ENCODE measurements around the gene NOL12.
"Not testable (repeated sequence)": the region's sequence is repeated elsewhere in the genome, so short reads cannot be mapped to it uniquely, and the experiment has no call there.

The NOL12 gene

DNA sequence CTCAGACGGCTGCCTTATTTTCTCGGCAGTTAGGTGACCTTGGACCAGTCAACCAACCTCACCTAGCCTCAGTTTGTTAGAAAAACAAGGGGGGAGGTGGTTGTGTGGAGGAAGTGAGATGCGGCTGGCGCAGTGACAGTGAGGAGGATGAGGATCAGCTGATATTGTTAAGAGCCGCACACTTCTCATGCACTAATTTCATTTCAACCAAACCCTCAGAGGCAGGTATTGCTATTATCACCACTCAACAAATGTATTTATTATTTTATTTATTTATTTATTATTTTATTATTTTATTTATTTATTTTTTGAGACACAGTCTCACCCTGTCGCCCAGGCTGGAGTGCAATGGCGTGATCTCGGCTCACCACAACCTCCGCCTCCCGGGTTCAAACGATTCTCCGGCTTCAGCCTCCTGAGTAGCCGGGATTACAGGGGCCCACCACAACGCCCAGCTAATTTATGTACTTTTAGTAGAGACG is 8.6 kb upstream of the NOL12 start:
- no peak for DNase-seq

DNA sequence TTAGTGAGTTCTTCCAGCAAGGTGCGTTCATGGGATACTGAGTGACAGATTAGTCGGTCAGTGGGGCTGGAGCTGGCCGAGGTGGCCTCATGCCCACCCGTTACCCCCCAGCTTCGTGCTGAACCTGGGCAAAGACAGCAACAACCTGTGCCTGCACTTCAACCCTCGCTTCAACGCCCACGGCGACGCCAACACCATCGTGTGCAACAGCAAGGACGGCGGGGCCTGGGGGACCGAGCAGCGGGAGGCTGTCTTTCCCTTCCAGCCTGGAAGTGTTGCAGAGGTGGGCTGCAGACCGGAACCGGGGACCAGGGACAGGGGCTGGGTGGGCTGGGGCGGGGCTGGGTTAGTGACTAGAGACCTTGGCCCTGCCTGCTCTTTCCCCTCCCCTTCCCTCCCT is 7.8 kb upstream of the NOL12 start:
- DNase-seq, result no peak

DNA sequence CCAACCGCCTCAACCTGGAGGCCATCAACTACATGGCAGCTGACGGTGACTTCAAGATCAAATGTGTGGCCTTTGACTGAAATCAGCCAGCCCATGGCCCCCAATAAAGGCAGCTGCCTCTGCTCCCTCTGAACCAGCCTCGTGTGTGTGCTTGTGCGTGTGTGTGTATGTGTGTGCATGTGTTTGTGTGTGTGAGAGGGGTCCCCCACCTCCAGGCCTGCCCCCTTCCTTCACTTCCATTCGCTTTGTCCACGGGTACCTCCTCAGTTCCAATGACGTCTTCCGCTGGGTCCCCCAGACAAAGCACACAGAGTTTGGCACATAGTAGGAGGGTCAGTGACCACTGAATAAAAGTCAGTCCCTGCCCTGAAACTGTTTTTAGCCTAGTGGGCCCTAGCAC is 6.5 kb upstream of the NOL12 start:
- DNase-seq, result no peak

DNA sequence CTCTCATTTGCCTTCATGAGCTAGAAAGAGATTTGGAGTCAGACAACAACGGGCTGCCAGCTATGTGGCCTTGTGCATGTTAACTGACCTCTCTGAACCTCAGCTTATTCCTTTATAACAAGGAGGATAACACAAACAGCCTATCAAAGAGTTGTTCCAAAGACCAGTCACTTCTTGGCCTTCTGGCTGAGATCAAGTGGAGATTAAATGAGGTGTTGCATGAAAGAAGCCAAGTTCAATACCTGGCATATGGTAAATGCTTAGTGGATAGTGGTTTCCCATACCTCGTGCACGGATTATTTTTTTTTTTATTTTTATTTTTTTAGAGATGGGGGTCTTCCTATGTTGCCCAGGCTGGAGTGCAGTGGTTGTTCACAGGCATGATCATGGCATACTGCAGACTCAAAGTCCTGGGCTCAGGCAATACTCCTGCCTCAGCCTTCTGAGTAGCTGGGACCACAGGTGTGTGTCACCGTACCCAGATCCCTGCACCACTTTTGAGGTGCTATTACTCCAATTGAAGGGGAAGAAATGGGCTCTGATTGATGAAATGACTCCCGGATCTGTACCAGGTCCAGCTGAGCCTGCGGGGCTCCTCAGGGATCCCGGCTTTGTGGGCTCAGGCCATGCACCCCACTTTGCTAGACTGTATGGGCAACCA is 5.8 kb upstream of the NOL12 start:
- no peak for DNase-seq

DNA sequence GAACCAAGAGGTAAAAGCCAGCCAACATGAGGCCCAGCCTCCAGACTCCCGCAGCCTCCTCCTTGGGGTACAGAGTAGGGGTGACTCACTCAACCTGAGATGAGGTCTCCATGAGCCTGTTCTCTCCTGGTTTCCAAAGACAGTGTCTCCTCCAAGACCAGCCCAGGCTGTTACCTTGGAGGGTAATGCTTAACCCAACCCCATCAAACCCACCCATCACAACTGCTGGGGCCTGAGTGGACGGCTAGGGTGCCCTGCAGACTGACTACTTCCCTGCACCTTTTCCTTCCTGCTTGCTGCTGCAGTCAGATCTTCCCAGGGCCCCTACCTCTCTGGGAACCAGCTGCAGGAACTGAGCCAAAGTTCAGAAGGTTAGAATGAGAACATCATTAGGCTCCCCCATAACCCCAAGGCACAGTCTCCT is 5.1 kb upstream of the NOL12 start:
- DNase-seq, result no peak

DNA sequence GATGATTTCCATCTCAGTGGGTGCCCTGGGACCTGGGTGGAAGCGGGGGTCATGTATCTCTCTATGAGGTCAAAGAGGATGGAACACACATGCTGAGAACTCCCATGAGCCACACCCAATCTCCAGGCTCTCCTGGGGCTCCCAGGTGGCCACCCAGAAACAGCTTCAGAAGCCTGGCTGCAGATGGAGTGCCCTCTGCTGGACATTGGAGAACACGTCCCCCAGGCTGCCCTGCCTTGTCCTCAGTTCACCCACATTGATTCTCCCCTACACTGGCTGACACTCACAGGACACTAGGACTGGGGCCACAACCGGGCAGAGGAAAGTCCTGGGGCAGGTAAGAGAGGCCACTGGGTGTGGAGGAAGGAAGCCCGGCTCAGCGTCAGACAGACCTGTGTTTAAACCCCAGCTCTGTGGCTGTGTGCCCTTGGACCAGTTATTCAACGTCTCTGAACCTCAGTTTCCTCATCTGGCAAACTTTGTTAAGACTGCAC is 4.5 kb upstream of the NOL12 start:
- no peak for DNase-seq

DNA sequence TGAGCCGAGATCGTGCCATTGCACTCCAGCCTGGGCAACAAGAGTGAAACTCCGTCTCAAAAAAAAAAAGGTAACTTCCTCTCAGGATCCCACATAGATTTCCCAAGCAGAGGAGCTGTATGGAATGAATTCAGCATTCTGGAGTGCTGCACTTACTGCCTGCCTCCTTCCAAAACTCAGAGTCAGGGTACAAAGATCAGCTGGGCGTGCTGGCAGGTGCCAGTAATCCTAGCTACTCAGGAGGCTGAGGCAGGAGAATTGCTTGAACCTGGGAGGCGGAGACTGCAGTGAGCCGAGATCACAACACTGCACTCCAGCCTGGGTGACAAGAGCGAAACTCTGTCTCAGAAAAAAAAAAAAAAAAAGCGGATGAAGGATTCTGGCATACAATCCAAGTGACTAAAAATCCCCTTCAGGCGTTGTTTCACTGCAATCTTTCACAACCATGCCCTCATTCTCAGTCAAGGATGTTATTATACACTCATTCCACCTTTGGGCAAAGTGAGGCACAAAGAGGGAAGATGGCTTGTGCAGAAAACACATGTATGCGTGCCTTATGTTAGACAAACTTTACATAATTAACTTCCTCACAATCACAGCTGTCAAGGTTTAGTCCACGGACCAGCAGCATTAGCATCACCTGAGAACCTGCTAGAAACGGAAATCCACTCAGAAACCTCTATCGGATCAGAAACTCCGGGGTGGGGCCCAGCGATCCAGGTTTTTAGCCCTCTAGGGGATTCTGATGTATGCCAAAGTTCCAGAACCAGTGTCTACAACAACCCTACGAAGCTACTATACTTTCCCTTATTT is 1.1 kb upstream of the NOL12 start:
- no peak for DNase-seq

DNA sequence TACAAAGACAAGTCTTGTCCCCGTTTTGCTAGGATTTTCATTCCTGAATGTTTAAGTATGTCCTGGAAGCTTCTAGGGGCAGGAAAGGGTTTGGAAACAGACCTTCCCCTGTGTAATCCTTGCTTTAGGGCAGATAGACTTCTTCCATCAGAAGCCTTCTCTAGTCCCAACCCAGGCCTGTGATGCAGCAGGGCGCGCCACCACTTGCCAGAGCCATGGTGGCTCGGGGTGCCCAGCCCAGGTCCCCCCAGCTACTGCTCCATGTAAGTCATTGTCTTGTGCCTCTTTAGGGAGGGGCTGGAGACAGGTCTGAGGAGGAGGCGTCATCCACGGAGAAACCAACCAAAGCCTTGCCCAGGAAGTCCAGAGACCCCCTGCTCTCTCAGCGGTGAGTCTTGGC is 4.3 kb downstream of the NOL12 start:
- no peak for DNase-seq

DNA sequence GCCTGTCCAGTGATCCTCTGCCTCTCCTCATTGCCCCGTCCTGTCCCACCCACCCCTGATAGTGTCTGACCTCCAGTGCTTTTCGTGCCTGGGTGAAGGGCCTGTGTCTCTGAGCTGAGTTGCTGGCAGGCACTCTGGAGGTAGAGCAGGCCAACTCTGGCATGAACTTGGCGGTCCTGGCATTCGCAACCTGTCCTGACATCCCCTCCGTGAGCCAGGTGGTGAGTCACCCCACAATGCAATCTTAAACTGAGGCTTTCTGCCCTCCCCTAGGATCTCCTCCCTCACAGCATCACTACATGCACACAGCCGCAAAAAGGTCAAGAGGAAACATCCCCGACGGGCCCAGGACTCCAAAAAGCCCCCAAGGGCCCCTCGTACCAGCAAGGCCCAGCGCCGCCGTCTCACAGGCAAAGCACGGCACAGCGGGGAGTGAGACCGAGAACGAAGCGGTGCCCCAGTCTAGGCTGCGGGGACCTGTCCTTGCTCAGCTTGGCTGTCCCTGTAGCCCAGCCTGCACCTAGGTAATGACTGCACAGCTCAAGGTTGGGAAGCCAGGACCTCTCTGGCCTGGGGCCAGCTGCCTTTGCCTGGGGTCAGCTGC is 4.9 kb downstream of the NOL12 start:
- DNase-seq, result no peak

DNA sequence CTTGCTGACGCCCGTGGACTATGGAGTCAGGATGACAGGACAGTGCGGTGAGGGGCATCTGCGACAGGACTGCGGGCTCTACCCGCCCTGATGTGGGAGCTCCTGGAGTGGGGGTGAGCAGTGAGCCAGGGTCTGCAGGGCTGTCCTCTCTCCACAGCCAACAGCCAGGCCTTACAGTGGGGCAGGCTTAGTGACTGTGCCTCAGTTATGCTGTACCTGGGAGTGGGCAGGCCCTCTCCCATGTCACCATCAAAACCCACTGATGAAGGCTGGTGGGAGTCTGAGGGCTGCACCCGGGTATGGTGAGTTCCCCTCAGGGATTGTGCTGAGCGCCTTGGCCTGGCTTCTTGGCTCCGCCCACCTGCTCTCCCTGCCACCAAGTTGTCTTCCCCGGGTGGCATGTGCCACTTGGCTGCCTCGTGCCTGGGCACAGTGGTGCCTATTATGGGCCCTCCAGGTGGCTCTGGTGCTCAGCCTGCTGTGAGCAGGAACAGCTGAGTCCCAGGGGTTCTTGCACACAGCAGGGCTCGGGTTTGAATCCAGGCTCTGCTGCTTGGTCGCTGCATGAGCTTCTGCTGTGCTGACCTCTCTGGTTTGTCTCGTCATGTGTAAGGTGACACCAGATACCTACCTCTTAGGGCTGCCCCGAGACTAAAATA is 6.6 kb downstream of the NOL12 start:
- no peak for DNase-seq

DNA sequence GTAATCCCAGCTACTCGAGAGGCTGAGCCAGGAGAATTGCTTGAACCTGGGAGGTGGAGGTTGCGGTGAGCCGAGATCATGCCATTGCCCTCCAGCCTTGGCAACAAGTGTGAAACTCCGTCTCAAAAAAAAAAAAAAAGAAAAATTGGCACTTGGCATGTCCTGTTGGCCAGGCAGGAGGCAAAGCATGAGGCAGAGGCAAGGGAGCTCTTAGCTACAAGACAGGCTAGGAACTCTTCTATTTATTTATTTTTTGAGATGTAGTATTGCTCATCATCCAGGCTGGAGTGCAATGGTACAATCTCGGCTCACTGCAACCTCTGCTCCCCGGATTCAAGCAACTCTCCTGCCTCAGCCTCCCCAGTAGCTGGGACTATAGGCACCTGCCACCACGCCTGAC is 8.0 kb downstream of the NOL12 start:
- DNase-seq, result not testable (repeated sequence)

DNA sequence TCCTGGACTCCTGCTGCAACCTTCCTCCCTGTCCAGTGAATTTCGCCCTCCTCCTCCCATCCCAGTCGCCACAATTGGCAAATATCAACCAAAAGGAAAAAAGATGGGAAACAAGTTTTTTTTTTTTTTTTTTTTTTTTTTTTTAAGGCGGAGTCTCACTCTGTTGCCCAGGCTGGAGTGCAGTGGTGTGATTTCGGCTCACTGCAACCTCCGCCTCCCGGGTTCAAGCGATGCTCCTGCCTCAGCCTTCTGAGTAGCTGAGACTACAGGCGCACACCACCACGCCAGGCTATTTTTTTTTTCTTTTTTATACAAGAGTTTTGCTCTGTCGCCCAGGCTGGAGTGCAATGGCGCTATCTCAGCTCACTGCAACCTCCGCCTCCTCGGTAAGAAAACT is 10.1 kb downstream of the NOL12 start:
- DNase-seq, result not testable (repeated sequence)

DNA sequence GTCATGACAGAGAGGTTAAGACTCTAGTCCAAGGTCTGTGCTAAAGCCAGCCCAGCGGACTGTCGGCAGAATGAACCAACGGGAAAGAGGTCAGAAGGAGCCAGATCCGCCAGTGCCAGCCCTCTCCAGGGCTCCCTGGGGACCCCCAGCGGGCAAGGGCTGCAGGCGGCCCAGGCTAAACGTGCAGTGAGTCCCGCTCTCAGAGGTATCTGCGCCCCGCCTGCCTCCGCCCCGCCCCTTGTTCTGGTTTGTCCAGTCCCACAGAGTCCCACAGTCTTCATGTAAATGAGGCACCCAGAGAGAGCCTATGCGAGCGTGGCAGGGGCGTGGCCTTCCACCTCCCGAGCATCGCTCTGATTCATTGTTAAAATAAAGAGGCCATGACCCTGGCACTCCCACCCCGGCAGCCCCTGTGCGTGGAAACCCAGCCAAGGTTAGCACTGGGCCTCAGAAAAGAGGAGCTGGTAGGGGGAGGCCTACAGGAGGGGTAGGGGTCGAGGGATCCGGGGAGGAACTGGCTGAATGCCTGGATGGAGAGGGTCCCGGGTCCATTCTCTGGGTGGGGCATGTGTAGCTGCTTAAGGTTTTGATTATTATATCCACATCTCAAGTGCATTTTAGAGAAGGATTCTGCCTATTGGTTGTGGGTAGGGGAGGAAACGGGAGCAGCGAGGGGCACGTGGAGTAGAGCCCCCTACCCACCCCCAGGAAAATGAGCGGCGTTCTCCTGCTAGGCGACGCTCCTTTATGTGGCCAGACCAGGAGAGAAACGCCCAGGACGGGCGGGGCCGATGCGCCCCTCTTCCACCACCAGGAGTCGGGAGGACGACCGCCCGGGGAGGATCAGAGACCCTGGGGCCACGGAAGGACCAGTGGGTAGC is 10.8 kb downstream of the NOL12 start, which contains the start of gene TRIOBP:
TSS of gene TRIOBP (plus strand) at position 392 of the 881 bp plus-strand sequence. CDS start 4,318 bp downstream, outside the sequence.
- DNase-seq, result peak; percentile 81

DNA sequence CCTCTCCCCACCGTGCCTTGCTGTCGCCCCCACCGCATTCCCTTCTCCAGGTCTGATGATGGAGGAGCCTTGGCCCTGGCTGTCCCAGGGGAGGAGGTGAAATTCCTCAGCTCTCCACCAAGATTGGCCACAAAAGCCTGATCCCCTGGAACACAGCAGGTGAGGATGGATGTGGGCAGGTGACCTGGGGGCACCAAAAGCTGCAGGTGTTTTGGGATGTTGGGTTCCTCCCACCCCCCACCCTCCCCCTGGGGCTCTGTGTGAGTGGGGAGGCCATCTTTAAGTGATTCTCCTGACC is 11.3 kb downstream of the NOL12 start:
- no peak for DNase-seq

DNA sequence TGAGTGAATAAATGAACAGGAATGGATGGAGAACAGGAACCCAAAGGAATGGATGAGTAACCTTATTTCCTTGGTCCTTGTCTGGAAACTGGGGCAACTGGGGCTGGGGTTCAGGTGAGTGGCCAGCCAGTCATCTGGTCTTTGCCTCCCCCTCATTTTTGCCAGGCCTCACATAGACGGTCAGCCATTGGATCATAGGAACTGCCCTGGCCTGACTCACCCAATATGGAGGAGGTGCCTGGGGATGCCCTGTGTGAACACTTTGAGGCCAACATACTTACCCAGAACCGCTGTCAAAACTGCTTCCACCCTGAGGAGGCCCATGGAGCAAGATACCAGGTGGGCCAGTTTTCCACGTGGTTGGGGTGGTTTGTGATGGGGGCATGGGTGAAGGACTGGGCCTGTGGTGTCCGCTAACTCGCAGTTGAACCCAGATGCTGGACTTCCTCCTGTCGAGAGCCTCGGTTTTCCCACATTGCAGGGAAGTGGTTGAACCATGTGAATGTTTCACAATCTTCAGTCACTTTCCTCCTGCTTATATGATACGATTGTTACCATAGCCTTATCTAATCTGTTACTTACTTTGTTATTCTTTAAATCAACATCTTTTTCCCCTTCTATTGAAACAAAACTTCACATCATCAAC is 15.1 kb downstream of the NOL12 start:
- no peak for DNase-seq

DNA sequence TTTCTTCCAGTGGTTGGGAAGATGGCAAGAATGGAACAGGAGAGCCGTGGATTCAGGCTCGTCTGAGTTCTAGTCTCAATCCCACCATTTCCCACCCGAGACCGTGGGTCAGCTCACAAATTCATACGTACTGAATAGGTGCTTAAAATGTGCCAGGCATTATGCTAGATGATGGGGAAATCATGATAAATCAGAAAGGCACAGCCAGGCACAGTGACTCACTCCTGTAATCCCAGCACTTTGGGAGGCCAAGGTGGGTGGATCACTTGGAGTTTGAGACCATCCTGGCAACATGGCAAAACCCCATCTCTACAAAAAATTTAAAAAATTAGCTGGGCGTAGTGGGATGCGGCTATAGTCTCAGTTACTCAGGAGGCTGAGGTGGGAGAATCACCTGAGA is 17.8 kb downstream of the NOL12 start:
- no peak for DNase-seq

DNA sequence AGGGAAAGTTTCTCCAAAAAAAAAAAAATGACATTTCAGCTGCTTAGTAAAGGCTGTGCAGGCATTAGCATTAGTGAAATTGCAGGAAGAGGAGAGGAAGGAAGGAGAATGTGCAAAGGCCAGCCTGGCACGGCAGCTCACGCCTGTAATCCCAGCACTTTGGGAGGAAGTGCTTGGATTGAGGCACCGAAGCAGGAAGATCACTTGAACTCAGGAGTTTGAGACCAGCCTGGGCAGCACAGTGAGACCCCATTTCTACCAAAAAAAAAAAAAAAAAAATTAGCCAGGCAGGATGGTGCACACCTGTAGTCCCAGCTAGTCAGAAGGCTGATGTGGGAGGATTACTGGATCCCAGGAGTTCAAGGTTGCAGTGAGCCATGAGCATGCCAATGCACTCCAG is 18.5 kb downstream of the NOL12 start:
- no peak for DNase-seq

DNA sequence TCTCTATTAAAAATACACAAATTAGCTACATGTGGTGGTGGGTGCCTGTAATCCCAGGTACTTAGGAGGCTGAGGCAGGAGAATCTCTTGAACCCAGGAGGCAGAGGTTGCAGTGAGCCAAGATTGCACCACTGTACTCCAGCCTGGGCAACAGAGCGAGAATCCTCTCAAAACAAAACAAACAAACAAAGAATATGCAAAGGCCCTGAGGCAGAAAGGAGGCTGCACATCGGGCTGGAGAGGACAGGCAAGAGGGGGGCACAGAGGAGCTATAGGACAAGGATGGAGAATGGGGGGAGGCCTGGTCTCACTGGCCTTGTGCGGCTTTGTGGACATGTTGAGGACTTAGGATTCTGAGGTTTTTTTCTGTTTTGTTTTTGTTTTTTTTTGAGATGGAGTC is 19.1 kb downstream of the NOL12 start:
- DNase-seq, result no peak

DNA sequence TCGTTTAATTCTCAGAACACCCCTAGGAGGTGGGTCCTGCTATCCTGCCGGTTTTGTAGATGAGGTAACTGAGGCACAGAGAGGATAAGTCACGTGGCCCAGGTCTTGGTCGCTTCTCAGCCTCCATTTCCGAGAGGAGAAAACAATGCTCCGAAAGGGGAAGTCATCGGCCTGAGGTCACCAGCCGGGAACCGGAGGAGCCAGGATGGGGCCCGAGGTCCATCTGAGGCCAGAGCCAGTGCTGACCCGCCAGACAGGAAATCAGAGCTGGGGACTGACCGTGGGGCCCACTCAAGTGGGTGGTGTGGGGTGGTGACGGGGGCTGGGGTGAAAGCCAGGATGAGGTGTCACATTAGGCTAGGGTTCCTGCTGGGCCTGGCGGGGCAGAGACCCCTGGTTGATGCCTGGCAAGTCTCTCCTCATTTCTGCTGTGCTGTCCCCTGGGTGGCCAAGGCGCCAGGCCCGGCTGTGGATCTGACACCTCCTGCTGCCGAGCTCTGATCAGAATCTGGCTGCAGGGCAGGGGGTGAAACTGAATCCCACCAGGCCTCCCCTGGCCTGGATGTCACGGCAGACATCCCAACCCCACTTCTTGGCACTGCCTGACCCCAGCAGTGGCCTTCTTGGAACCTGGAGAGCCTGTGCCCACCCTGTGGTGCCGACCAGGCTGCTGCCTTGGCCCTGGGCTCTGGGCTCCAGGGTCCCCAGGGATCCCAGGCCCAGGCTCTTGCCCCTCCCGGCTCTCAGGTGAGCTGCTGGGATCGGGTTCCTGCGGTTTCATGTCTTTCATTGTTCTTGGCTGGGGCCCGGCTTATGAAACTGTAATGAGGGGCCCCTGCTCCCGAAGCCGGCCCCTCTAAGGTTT is 22.7 kb downstream of the NOL12 start:
- DNase-seq, result no peak

DNA sequence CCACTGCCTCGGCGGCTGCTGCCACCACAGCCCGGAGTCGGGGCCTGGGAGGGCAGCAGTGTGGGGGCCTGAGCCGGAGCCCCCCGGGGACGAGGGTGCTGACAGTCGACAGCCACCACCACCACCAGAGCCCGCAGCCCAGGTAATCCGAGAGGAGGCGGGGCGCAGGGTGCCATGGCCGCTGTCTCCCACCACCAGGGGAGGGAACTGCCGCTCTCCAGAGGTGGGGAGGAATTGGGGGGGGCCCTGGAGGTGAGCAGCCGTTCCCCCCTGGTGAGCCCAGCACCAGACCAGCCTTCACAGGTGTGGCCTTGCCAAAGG is 23.3 kb downstream of the NOL12 start:
- no peak for DNase-seq

DNA sequence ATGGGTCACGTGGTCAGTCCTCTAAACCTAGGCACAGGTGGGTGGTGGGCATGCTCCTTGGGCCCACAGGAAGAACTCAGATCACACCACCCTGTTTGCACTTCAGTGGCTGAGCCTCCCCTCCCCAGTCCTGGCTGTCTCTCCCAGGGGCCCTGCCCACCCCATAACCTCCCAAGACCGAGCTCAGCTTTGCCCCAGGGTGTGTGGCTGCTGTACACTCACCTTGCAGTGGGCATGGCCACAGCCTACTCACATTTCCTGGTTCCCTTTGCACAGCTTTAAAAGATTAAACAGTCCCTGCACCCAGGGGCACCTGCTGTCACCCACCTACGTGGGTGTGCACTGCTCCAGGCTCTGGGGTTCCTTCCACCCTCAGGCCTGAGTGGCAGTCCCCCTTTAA is 24.5 kb downstream of the NOL12 start:
- no peak for DNase-seq

Data from right kidney (tissue), 1 donor.